Measurements from ENCODE around the gene GIMD1.

DNA sequence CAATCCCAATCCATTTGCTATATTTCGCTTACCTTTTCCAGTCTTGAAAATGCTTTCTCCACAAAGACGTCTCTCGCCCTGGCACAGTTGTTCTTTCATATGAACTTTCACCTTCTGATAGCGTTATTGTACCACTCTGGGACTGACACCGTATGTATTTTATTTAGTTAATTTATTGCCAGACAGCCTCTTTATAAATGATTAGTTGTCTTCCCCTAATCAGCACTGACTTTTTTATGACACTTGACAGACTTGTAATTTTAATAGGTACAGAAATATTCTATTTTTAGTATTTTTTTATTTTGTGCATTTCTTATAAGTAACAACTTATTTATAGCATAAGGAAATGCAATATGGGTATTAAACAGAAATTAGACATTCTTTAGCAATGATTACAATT lies at the start of gene GIMD1:
- TF ChIP-seq POLR2A (IDR thresholded peaks at IDR 0.05; ENCODE audit: low read length) (no peak), GATA1 (IDR thresholded peaks at IDR 0.05; ENCODE audit: low read depth, low read length) (no peak)

Data from erythroblast (primary cell).